Measurements from ENCODE around the gene KIRREL3.
A peak's percentile ranks its signal among the peaks of the same experiment; 100 is the strongest.

The KIRREL3 gene

GRCh38 chr11:126646701-126647557 is 353.6 kb downstream of the KIRREL3 start:
- WGBS, 2 donors (ENCODE audit: extremely low coverage in 2 of 2, insufficient read length in 2 of 2, insufficient replicate concordance in 1 of 2) = no CpG with 5 or more reads among the region's 10 CpGs
- Histone ChIP-seq H3K27ac (replicated peaks; ENCODE audit: low read length) (no peak overlapping the region), H2BK120ac (ENCODE audit: low read depth, low read length) (no peak overlapping the region)

GRCh38 chr11:126645186-126645585 is 355.4 kb downstream of the KIRREL3 start:
- no peaks in the 10 kb centered on the region for H3K9me3 ChIP-seq (replicated peaks in 1 of 2; ENCODE audit: control insufficient read depth in 2 of 2, insufficient read depth in 1 of 2, low read depth in 1 of 2, low read length in 2 of 2)
- no peaks in the 10 kb centered on the region for H3K36me3 ChIP-seq (replicated peaks in 1 of 2; ENCODE audit: control insufficient read depth in 2 of 2, insufficient read depth in 2 of 2, low read length in 2 of 2)
- no peak overlapping the region for H2BK5ac ChIP-seq (ENCODE audit: low read length)
- no peak overlapping the region for H4K91ac ChIP-seq (ENCODE audit: low read depth, low read length, poor library complexity)
- no peak overlapping the region for H3K4me2 ChIP-seq (ENCODE audit: insufficient read depth, low read length, poor library complexity, severe bottlenecking)
- H3K23ac ChIP-seq (ENCODE audit: low read depth, low read length, poor library complexity) = no peak overlapping the region
- H3K18ac ChIP-seq (ENCODE audit: low read length) = no peak overlapping the region
- H2AK5ac ChIP-seq (ENCODE audit: low read depth, low read length) = no peak overlapping the region
- no peak overlapping the region for H3K4ac ChIP-seq (ENCODE audit: low read length)
- no peak overlapping the region for H2BK12ac ChIP-seq (ENCODE audit: low read length)
- no peak overlapping the region for H4K8ac ChIP-seq (ENCODE audit: low read depth, low read length)
- no peak overlapping the region for H3K4me3 ChIP-seq (ENCODE audit: low read length in 2 of 2)
- DNase-seq (ENCODE audit: low spot score) = no peak
- peaks cover 0 to 9% of the 10 kb centered on the region in 2 donors for H3K4me1 ChIP-seq (ENCODE audit: control insufficient read depth in 2 of 2, insufficient read depth in 1 of 2, low read depth in 1 of 2, low read length in 2 of 2)
- no peak overlapping the region for H2BK120ac ChIP-seq (ENCODE audit: low read depth, low read length)
- no peak overlapping the region for H2BK15ac ChIP-seq (ENCODE audit: low read length)
- no peaks in the 10 kb centered on the region for H3K27me3 ChIP-seq (ENCODE audit: control insufficient read depth in 3 of 3, insufficient read depth in 3 of 3, low read depth in 1 of 3, low read length in 3 of 3)
- H3K9ac ChIP-seq (ENCODE audit: low read depth, low read length, poor library complexity) = no peak overlapping the region
- no peak overlapping the region for H2AFZ ChIP-seq (ENCODE audit: low read length)
- H3K79me1 ChIP-seq (ENCODE audit: low read depth, low read length) = no peaks in the 10 kb centered on the region
- no peak overlapping the region for H3K27ac ChIP-seq (replicated peaks; ENCODE audit: low read length)
- no CpG with 5 or more reads among the region's 7 CpGs for WGBS, 2 donors (ENCODE audit: extremely low coverage in 2 of 2, insufficient read length in 2 of 2, insufficient replicate concordance in 1 of 2)
- H3K14ac ChIP-seq (ENCODE audit: low read length) = no peak overlapping the region

More at GRCh38 chr11:126646701-126647557, 353.6 kb downstream of the KIRREL3 start:
- Histone ChIP-seq H2BK12ac (ENCODE audit: low read length) (no peak overlapping the region), H3K4me2 (ENCODE audit: insufficient read depth, low read length, poor library complexity, severe bottlenecking) (no peak overlapping the region), H3K9me3 (replicated peaks in 1 of 2; ENCODE audit: control insufficient read depth in 2 of 2, insufficient read depth in 1 of 2, low read depth in 1 of 2, low read length in 2 of 2) (no peaks in the 10 kb centered on the region), H3K79me1 (ENCODE audit: low read depth, low read length) (no peaks in the 10 kb centered on the region), H3K18ac (ENCODE audit: low read length) (no peak overlapping the region), H3K4me1 (ENCODE audit: control insufficient read depth in 2 of 2, insufficient read depth in 1 of 2, low read depth in 1 of 2, low read length in 2 of 2) (peaks cover 0 to 8% of the 10 kb centered on the region in 2 donors), H3K4ac (ENCODE audit: low read length) (no peak overlapping the region), H3K14ac (ENCODE audit: low read length) (no peak overlapping the region), H3K23ac (ENCODE audit: low read depth, low read length, poor library complexity) (no peak overlapping the region), H2AFZ (ENCODE audit: low read length) (no peak overlapping the region), H2BK5ac (ENCODE audit: low read length) (no peak overlapping the region), H2AK5ac (ENCODE audit: low read depth, low read length) (no peak overlapping the region), H3K27me3 (ENCODE audit: control insufficient read depth in 3 of 3, insufficient read depth in 3 of 3, low read depth in 1 of 3, low read length in 3 of 3) (no peaks in the 10 kb centered on the region), H3K9ac (ENCODE audit: low read depth, low read length, poor library complexity) (no peak overlapping the region), H2BK15ac (ENCODE audit: low read length) (no peak overlapping the region), H3K4me3 (ENCODE audit: low read length in 2 of 2) (no peak overlapping the region), H4K91ac (ENCODE audit: low read depth, low read length, poor library complexity) (no peak overlapping the region), H4K8ac (ENCODE audit: low read depth, low read length) (no peak overlapping the region), H3K36me3 (replicated peaks in 1 of 2; ENCODE audit: control insufficient read depth in 2 of 2, insufficient read depth in 2 of 2, low read length in 2 of 2) (no peaks in the 10 kb centered on the region)
- DNase-seq (ENCODE audit: low spot score) = no peak

- Histone ChIP-seq H3K79me1 (ENCODE audit: low read depth, low read length) (no peaks in the 10 kb centered on the region), H4K8ac (ENCODE audit: low read depth, low read length) (no peak overlapping the region), H2BK15ac (ENCODE audit: low read length) (no peak overlapping the region), H3K27ac (replicated peaks; ENCODE audit: low read length) (no peak overlapping the region), H3K14ac (ENCODE audit: low read length) (no peak overlapping the region), H2AFZ (ENCODE audit: low read length) (no peak overlapping the region), H2AK5ac (ENCODE audit: low read depth, low read length) (no peak overlapping the region), H3K4me1 (ENCODE audit: control insufficient read depth in 2 of 2, insufficient read depth in 1 of 2, low read depth in 1 of 2, low read length in 2 of 2) (peaks cover 0 to 5% of the 10 kb centered on the region in 2 donors), H2BK12ac (ENCODE audit: low read length) (no peak overlapping the region), H3K9ac (ENCODE audit: low read depth, low read length, poor library complexity) (no peak overlapping the region), H3K4me3 (ENCODE audit: low read length in 2 of 2) (no peak overlapping the region), H3K18ac (ENCODE audit: low read length) (peak overlapping the region; percentile 9), H3K4me2 (ENCODE audit: insufficient read depth, low read length, poor library complexity, severe bottlenecking) (no peak overlapping the region), H3K23ac (ENCODE audit: low read depth, low read length, poor library complexity) (no peak overlapping the region), H4K91ac (ENCODE audit: low read depth, low read length, poor library complexity) (no peak overlapping the region), H2BK5ac (ENCODE audit: low read length) (no peak overlapping the region), H2BK120ac (ENCODE audit: low read depth, low read length) (no peak overlapping the region), H3K27me3 (ENCODE audit: control insufficient read depth in 3 of 3, insufficient read depth in 3 of 3, low read depth in 1 of 3, low read length in 3 of 3) (peaks cover 0 to 8% (median 0%) of the 10 kb centered on the region in 3 experiments), H3K9me3 (replicated peaks in 1 of 2; ENCODE audit: control insufficient read depth in 2 of 2, insufficient read depth in 1 of 2, low read depth in 1 of 2, low read length in 2 of 2) (no peaks in the 10 kb centered on the region), H3K4ac (ENCODE audit: low read length) (no peak overlapping the region), H3K36me3 (replicated peaks in 1 of 2; ENCODE audit: control insufficient read depth in 2 of 2, insufficient read depth in 2 of 2, low read length in 2 of 2) (no peaks in the 10 kb centered on the region)
- no CpG with 5 or more reads among the region's 12 CpGs for WGBS, 2 donors (ENCODE audit: extremely low coverage in 2 of 2, insufficient read length in 2 of 2, insufficient replicate concordance in 1 of 2)
- DNase-seq (ENCODE audit: low spot score) = no peak
Measured at GRCh38 chr11:126640186-126640585, 360.4 kb downstream of the KIRREL3 start.

GRCh38 chr11:126639692-126640091 is 360.9 kb downstream of the KIRREL3 start:
- WGBS, 2 donors (ENCODE audit: extremely low coverage in 2 of 2, insufficient read length in 2 of 2, insufficient replicate concordance in 1 of 2) = no CpG with 5 or more reads among the region's 3 CpGs

More at GRCh38 chr11:126639692-126640091, 360.9 kb downstream of the KIRREL3 start:
- H3K4me3 ChIP-seq (ENCODE audit: low read length in 2 of 2) = no peak overlapping the region
- H2BK120ac ChIP-seq (ENCODE audit: low read depth, low read length) = no peak overlapping the region
- H3K36me3 ChIP-seq (replicated peaks in 1 of 2; ENCODE audit: control insufficient read depth in 2 of 2, insufficient read depth in 2 of 2, low read length in 2 of 2) = no peaks in the 10 kb centered on the region
- peaks cover 0 to 8% (median 0%) of the 10 kb centered on the region in 3 experiments for H3K27me3 ChIP-seq (ENCODE audit: control insufficient read depth in 3 of 3, insufficient read depth in 3 of 3, low read depth in 1 of 3, low read length in 3 of 3)
- H3K18ac ChIP-seq (ENCODE audit: low read length) = no peak overlapping the region
- H4K8ac ChIP-seq (ENCODE audit: low read depth, low read length) = no peak overlapping the region
- no peak overlapping the region for H2AK5ac ChIP-seq (ENCODE audit: low read depth, low read length)
- no peak overlapping the region for H3K27ac ChIP-seq (replicated peaks; ENCODE audit: low read length)
- H3K23ac ChIP-seq (ENCODE audit: low read depth, low read length, poor library complexity) = no peak overlapping the region
- no peaks in the 10 kb centered on the region for H3K9me3 ChIP-seq (replicated peaks in 1 of 2; ENCODE audit: control insufficient read depth in 2 of 2, insufficient read depth in 1 of 2, low read depth in 1 of 2, low read length in 2 of 2)
- H4K91ac ChIP-seq (ENCODE audit: low read depth, low read length, poor library complexity) = no peak overlapping the region
- no peak overlapping the region for H3K9ac ChIP-seq (ENCODE audit: low read depth, low read length, poor library complexity)
- H2BK15ac ChIP-seq (ENCODE audit: low read length) = no peak overlapping the region
- peaks cover 0 to 6% of the 10 kb centered on the region in 2 donors for H3K4me1 ChIP-seq (ENCODE audit: control insufficient read depth in 2 of 2, insufficient read depth in 1 of 2, low read depth in 1 of 2, low read length in 2 of 2)
- no peaks in the 10 kb centered on the region for H3K79me1 ChIP-seq (ENCODE audit: low read depth, low read length)
- no peak overlapping the region for H3K4me2 ChIP-seq (ENCODE audit: insufficient read depth, low read length, poor library complexity, severe bottlenecking)
- no peak overlapping the region for H2BK12ac ChIP-seq (ENCODE audit: low read length)
- no peak overlapping the region for H3K14ac ChIP-seq (ENCODE audit: low read length)
- H3K4ac ChIP-seq (ENCODE audit: low read length) = no peak overlapping the region
- no peak for DNase-seq (ENCODE audit: low spot score)
- H2AFZ ChIP-seq (ENCODE audit: low read length) = no peak overlapping the region
- H2BK5ac ChIP-seq (ENCODE audit: low read length) = no peak overlapping the region

Measured in neuronal stem cell (in vitro differentiated cells).